ENCODE results near the gene CAMKK1. TPM values are rescaled to one million over a fixed set of nuclear protein-coding genes. Genes with fewer than 3 reads are reported as not detected.
"Not testable (repeated sequence)": the region's sequence is repeated elsewhere in the genome, so short reads cannot be mapped to it uniquely, and the experiment has no call there.

CAMKK1 gene
- total RNA-seq, 1 donor from 2014 or later: 3.4 TPM

- FAIRE-seq (no peak), DNase-seq (ENCODE audit: low read depth) (peak; percentile 76)
- peaks cover 7% of the 10 kb centered on the region for H3K36me3 ChIP-seq (ENCODE audit: control insufficient read depth, insufficient read depth, low read length)
- H3K4me3 ChIP-seq (ENCODE audit: low read depth, low read length): peak within 1 kb of the TSS; percentile 93
- H3K27me3 ChIP-seq (ENCODE audit: control insufficient read depth, insufficient read depth, low read length): no peaks in the 10 kb centered on the region
- peak; percentile 96 for TF ChIP-seq CTCF (IDR thresholded peaks at IDR 0.05; ENCODE audit: insufficient read depth, low read length, severe bottlenecking)
Observed at GRCh38 chr17:3845621-3846436, 47.0 kb downstream of the CAMKK1 start, which contains the start of gene NCBP3. Gene NCBP3, minus strand, starts transcription at chr17:3846246. Its CDS starts 23 bp downstream, at chr17:3846223.

- peak overlapping the region; percentile 93 for H3K4me3 ChIP-seq (ENCODE audit: low read depth, low read length)
- DNase-seq (ENCODE audit: low read depth): peak; percentile 13
- peaks cover 7% of the 10 kb centered on the region for H3K36me3 ChIP-seq (ENCODE audit: control insufficient read depth, insufficient read depth, low read length)
- no peaks in the 10 kb centered on the region for H3K27me3 ChIP-seq (ENCODE audit: control insufficient read depth, insufficient read depth, low read length)
- no peak for FAIRE-seq
- no peak for TF ChIP-seq CTCF (IDR thresholded peaks at IDR 0.05; ENCODE audit: insufficient read depth, low read length, severe bottlenecking)
Observed at GRCh38 chr17:3845291-3845620, 47.6 kb downstream of the CAMKK1 start.

- not testable (repeated sequence) for H3K4me3 ChIP-seq (ENCODE audit: low read depth, low read length); H3K27me3 ChIP-seq (ENCODE audit: control insufficient read depth, insufficient read depth, low read length); FAIRE-seq; DNase-seq (ENCODE audit: low read depth); H3K36me3 ChIP-seq (ENCODE audit: control insufficient read depth, insufficient read depth, low read length)
Observed at GRCh38 chr17:3844556-3844955, 48.3 kb downstream of the CAMKK1 start.

GRCh38 chr17:3843935-3844516, 48.8 kb downstream of the CAMKK1 start:
- DNase-seq (ENCODE audit: low read depth) (peak; percentile 55), FAIRE-seq (peak; percentile 92)
- peak; percentile 81 for TF ChIP-seq CTCF (IDR thresholded peaks at IDR 0.05; ENCODE audit: insufficient read depth, low read length, severe bottlenecking)
- Histone ChIP-seq H3K36me3 (ENCODE audit: control insufficient read depth, insufficient read depth, low read length) (peaks cover 8% of the 10 kb centered on the region), H3K4me3 (ENCODE audit: low read depth, low read length) (no peak overlapping the region), H3K27me3 (ENCODE audit: control insufficient read depth, insufficient read depth, low read length) (no peaks in the 10 kb centered on the region)

- peak; percentile 5 for DNase-seq (ENCODE audit: low read depth)
- no peaks in the 10 kb centered on the region for H3K27me3 ChIP-seq (ENCODE audit: control insufficient read depth, insufficient read depth, low read length)
- no peak overlapping the region for H3K4me3 ChIP-seq (ENCODE audit: low read depth, low read length)
- peaks cover 18% of the 10 kb centered on the region for H3K36me3 ChIP-seq (ENCODE audit: control insufficient read depth, insufficient read depth, low read length)
- peak; percentile 23 for FAIRE-seq
- no peak for TF ChIP-seq CTCF (IDR thresholded peaks at IDR 0.05; ENCODE audit: insufficient read depth, low read length, severe bottlenecking)
Observed at GRCh38 chr17:3838206-3838605, 54.6 kb downstream of the CAMKK1 start.

GRCh38 chr17:3836551-3836950, 56.3 kb downstream of the CAMKK1 start:
- Histone ChIP-seq H3K27me3 (ENCODE audit: control insufficient read depth, insufficient read depth, low read length) (no peaks in the 10 kb centered on the region), H3K36me3 (ENCODE audit: control insufficient read depth, insufficient read depth, low read length) (peaks cover 16% of the 10 kb centered on the region), H3K4me3 (ENCODE audit: low read depth, low read length) (no peak overlapping the region)
- no peak for TF ChIP-seq CTCF (IDR thresholded peaks at IDR 0.05; ENCODE audit: insufficient read depth, low read length, severe bottlenecking)
- no peak for DNase-seq (ENCODE audit: low read depth)
- FAIRE-seq: no peak

All from bronchial epithelial cell (primary cell).